ENCODE measurements around the gene POPDC3. TPM values are rescaled to one million over a fixed set of nuclear protein-coding genes. Genes with fewer than 3 reads are reported as not detected.

POPDC3 gene
- total and polyA plus RNA-seq, 2 of the 4 experiments (the other 2 are of a cell fraction): 22.7 to 25.8 TPM

- intact Hi-C loops (cut with micrococcal nuclease): loop anchor here (5.0 kb wide), 2 partner anchors 64 to 184 kb away; no protein-coding TSS in a partner anchor
- dilution Hi-C loops (cut with HindIII; ENCODE audit: low sequenced_read_pairs, unreplicated experiment): no loop called here
- Histone ChIP-seq H2AFZ (replicated peaks; ENCODE audit: low read length, poor library complexity) (no peak overlapping the region), H3K9me3 (ENCODE audit: control insufficient read depth, insufficient read depth, low read length) (no peaks in the 10 kb centered on the region; the same call in 1 of the 2 replicates), H3K9me1 (ENCODE audit: insufficient read depth, low read length) (no peaks in the 10 kb centered on the region; the same call in 1 of the 2 replicates), H2BK120ac (ENCODE audit: low read depth, low read length) (peak overlapping the region; percentile 70), H2AK9ac (replicated peaks; ENCODE audit: low read depth, low read length, poor library complexity) (no peak overlapping the region), H3K23ac (ENCODE audit: low read depth, low read length) (peak overlapping the region; percentile 77; the same call in 1 of the 2 replicates), H3K14ac (replicated peaks; ENCODE audit: low read depth, low read length) (no peak overlapping the region; the same call in 1 of the 2 replicates), H3K4me2 (ENCODE audit: low read depth, low read length) (peak overlapping the region; percentile 85; the same call in 1 of the 2 replicates), H2AK5ac (ENCODE audit: low read depth, low read length) (no peak overlapping the region), H3K4me3 (ENCODE audit: insufficient read depth, low read depth, low read length) (peak overlapping the region; percentile 63; the same call in 1 of the 2 replicates), H4K20me1 (ENCODE audit: insufficient read depth, low read length) (no peaks in the 10 kb centered on the region), H3K9ac (ENCODE audit: low read depth, low read length) (no peak overlapping the region), H4K91ac (ENCODE audit: insufficient read depth, low read depth, low read length) (peak overlapping the region; percentile 33; the same call in 1 of the 2 replicates), H3K27ac (ENCODE audit: insufficient read depth, low read length) (peak overlapping the region; percentile 43; the same call in 1 of the 2 replicates), H3K56ac (ENCODE audit: extremely low read depth, insufficient read depth, low read length) (peak overlapping the region; percentile 66; the same call in 1 of the 2 replicates), H3K18ac (ENCODE audit: low read depth, low read length) (peak overlapping the region; percentile 56; the same call in 1 of the 2 replicates), H3K4me1 (ENCODE audit: control insufficient read depth, insufficient read depth, low read length) (peaks cover 2% of the 10 kb centered on the region; the same call in 1 of the 2 replicates), H2BK5ac (ENCODE audit: low read depth, low read length, poor library complexity, severe bottlenecking) (peak overlapping the region; percentile 99), H3K4ac (ENCODE audit: low read depth, low read length) (peak overlapping the region; percentile 61; the same call in 1 of the 2 replicates), H4K8ac (ENCODE audit: low read depth in 2 of 2, low read length in 2 of 2) (peak overlapping the region; percentile 58 to 79; a peak in 3 of 4 replicates), H3K79me1 (ENCODE audit: low read depth in 1 of 2, low read length in 2 of 2) (peaks cover 4 to 33% of the 10 kb centered on the region in 2 experiments; a peak in 3 of 4 replicates), H3K27me3 (ENCODE audit: control insufficient read depth, insufficient read depth, low read length) (no peaks in the 10 kb centered on the region), H2BK20ac (ENCODE audit: low read depth, low read length) (peak overlapping the region; percentile 75; the same call in 1 of the 2 replicates), H3K36me3 (ENCODE audit: control insufficient read depth, insufficient read depth, low read length) (no peaks in the 10 kb centered on the region), H2BK15ac (ENCODE audit: low read depth, low read length) (no peak overlapping the region), H4K5ac (ENCODE audit: low read depth, low read length) (peak overlapping the region; percentile 1; the same call in 1 of the 2 replicates)
- DNase-seq (no peak), ATAC-seq (ENCODE audit: low read depth) (no peak)
- ChIA-PET POLR2A (ENCODE audit: unreplicated experiment) (no interaction called here), CTCF (no interaction called here)
- in situ Hi-C loops (cut with MboI; ENCODE audit: low sequenced_read_pairs): no loop called here
- 80% methylated on average over 1 of the region's 5 CpGs; no CpG with 5 or more reads in 1 of the 2 experiments for WGBS, 2 experiments (ENCODE audit: extremely low coverage in 2 of 2, insufficient read length in 1 of 2)
- BruUV-seq (replicated peaks): no TSS peak
- TF ChIP-seq RCOR1 (IDR thresholded peaks at IDR 0.05; ENCODE audit: insufficient replicate concordance, low read length) (no peak), CEBPB (IDR thresholded peaks at IDR 0.05; ENCODE audit: low read depth, low read length) (no peak), BHLHE40 (IDR thresholded peaks at IDR 0.05; ENCODE audit: low read depth, low read length) (no peak), CTCF (conservative IDR thresholded peaks at IDR 0.05; ENCODE audit: low read depth, low read length) (no peak), NFE2L2 (IDR thresholded peaks at IDR 0.05; ENCODE audit: low read depth, low read length) (no peak), MAZ (IDR thresholded peaks at IDR 0.05; ENCODE audit: borderline replicate concordance, low read depth, low read length) (no peak), ELK1 (IDR thresholded peaks at IDR 0.05; ENCODE audit: borderline replicate concordance, low read depth, low read length) (no peak), MXI1 (IDR thresholded peaks at IDR 0.05; ENCODE audit: borderline replicate concordance, low read depth, low read length) (no peak), RFX5 (IDR thresholded peaks at IDR 0.05; ENCODE audit: low read depth, low read length) (no peak), CHD1 (IDR thresholded peaks at IDR 0.05; ENCODE audit: low read depth, low read length) (no peak), FOS (IDR thresholded peaks at IDR 0.05; ENCODE audit: low read depth, low read length) (no peak), MAFK (IDR thresholded peaks at IDR 0.05; ENCODE audit: low read depth, low read length) (no peak), USF2 (IDR thresholded peaks at IDR 0.05; ENCODE audit: low read depth, low read length) (no peak)
Observed at GRCh38 chr6:105178636-105179035, 1.2 kb downstream of the POPDC3 start.

Data from IMR-90 (cell line).